HG02981 (cell line): ENCODE data around the gene RANBP3.
"Not testable (repeated sequence)": the region's sequence is repeated elsewhere in the genome, so short reads cannot be mapped to it uniquely, and the experiment has no call there.

Source experiments
- ATAC-seq: cut with Tn5 transposase; IDR thresholded peaks from one replicate; pipeline ENCODE4 v1.9.1; 2021; ENCODE audit warnings: mild to moderate bottlenecking, moderate library complexity; ENCODE audit not compliant: unreplicated experiment

The RANBP3 gene

DNA sequence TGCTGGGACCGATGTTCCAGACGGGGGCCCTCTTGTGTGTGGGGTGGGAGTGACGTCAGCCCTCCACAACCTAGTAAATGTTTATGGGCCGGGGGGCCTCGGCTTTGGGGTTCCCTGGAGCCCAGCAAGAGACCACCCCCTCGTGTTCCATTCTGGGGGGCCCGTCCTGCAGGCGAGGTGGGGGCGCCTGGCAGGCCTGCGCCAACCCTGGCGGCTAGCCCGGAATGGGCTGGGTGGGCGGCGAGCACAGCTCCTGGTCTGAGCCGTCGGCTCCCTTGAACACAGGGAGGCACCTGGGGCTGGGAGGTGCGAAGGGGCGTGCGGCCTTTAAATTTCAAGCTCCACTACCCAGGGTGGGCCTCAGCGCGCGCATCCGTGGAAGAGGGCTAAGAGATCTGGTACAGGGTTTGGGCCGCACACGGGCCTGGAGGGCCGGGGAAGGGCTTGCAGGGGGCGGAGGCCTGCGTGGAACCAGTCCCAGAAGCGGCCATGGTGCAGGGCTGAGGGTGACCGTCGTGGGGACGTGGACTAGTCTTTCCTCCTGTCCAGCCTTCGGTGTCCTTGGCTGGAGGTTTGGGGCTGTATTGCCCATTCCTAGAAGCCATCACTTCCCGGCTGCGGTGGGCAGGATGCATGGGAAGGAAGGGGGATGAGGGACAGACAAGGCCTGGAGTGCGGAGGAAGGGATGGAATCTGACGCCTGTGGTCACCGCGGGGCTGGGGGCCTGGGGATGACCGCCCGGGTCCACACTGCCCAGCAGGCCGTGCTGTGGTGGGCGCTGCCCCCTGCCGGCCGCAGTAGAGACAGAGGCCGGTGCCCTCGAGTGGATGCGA lies 85.8 kb downstream of the RANBP3 start:
- no peak for ATAC-seq

DNA sequence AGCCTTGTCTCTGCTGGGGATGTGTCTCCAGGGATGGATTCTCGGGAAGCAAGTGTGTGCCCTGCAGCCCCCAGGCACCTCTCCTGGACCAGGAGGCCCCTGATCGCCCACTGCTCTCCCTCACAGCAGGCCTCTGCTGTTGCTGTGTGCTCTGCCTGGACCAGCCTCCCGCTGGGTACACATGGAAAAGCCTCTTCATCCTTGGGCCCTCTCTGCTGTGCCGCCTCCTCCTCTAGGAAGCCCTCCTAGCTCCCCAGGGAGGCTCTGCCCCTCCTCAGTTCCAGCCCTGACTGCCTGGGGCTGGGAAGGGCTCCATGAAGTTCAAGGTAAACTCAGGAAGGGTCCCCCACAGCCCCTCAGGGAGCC lies 86.4 kb downstream of the RANBP3 start:
- ATAC-seq, result no peak

DNA sequence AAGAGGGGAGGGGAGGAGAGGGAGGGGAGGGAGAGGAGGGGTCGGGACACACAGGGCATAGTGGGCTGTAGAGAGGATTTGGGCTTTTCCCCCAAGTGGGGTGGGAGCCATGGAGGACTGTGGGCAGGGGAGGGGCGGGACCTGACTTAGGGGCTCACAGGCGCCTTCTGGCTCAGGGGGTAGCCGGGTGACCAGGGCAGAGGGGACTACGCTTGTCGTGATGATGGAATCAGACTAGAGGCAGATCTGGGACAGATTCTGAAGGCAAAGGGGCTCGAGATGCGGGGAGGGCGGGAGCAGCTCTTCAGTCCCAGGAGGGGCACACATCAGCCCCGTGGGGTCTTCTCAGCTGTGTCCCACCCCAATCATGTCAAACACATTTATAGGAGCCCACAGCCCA lies 87.8 kb downstream of the RANBP3 start:
- no peak for ATAC-seq

DNA sequence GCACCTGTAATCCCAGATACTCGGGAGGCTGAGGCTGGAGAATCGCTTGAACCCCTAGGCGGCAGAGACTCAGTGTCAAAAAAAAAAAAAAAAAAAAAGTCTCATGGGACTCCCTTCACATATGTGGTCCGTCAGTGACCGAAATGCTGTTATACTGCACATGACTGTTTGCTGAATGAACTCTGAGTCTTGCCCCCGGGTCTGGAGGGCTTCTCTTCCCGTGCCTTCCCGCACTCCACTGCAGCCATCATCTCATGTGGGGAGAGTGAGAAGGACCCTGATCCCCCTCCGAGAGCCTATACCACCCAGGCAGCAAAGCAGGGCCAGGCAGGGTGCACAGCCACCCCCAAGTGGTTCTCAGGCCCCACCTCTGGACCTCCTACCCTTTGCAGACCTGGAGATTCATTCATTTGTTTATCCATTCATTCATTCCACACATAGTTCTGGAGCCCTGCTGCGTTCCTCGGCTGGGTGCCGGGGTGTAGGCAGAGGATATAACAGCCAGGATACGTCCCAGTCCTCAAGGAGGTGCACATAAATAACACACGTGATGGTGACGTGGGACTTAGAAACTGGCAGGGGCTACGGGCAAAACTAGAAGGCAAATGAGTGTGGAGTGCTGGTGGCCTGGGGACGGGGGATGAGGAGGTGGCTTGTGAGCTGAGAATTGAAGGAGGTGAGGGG lies 88.5 kb downstream of the RANBP3 start:
- no peak for ATAC-seq

DNA sequence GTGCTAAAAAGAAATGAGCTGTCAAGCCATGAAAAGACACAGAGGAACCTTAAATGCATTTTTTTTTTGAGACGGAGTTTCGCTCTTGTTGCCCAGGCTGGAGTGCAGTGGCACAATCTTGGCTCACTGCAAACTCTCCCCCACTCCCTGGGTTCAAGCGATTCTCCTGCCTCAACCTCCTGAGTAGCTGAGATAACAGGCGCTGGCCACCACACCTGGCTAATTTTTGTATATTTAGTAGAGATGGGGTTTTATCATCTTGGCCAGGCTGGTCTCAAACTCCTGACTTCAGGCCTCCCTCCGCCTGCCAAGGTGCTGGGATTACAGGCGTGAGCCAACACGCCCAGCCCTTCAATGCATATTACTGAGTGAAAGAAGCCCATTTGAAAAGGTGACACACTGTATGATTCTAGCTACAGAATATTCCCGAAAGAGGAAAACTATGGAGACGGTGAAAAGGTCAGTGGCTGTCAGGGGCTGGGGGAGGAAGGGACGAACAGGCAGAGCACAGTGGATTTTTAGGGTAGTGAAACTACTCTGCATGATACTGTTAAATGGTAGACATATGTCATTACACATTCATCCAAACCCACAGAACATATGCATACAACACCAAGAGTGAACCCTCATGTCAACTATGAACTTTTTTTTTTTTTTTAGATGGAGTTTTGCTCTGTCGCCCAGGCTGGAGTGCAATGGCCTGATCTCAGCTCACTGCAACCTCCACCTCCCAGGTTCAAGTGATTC lies 93.7 kb downstream of the RANBP3 start:
- not testable (repeated sequence) for ATAC-seq

- not testable (repeated sequence) for ATAC-seq
Measured at GRCh38 chr19:5883157-5883873, 94.6 kb downstream of the RANBP3 start.

DNA sequence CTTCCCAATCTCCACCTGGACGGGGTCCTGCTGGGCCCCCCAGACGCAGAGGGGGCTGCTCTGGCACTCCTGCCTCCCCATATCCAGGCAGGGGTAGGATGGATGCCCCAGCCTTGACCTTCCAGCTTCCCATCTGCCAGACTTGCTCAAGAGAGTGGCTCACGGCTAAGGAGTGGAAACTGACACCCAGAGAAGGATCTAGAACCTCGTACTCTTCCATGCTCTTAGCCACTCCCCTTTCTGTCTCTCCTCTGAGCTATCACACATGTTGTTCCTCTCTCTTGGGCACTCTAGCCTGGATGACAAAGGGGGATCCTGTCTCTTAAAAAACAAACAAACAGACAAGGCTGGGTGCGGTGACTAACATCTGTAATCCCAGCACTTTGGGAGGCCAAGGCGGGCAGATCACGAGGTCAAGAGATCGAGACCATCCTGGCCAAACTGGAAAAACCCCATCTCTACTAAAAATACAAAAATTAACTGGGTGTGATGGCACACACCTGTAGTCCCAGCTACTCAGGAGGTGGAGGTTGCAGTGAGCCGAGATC lies 95.4 kb downstream of the RANBP3 start:
- no peak for ATAC-seq

- no peak for ATAC-seq
Measured at GRCh38 chr19:5881543-5882299, 96.2 kb downstream of the RANBP3 start.

DNA sequence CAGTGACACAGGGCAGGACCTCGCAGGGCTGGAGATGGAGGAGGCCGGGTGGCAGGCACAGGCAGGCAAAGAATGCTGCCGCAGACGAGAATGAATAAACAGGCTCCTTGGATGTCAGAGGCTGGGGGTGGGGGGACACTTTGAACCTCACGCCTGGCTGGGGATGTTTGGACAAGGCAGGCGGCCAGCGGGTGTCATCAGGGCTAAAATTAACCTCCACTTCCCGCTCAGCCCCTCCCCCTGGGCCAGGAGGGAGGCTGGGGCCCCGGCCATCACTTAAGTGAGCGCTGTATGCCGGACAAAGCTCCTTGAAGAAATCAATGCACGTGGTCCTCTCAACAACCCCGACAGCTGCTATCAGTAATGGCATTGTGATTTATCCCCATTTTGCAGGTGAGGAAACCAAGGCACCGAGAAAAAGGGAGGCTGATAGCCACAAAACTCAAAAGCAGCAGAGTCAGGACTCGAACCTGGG lies 97.3 kb downstream of the RANBP3 start:
- no peak for ATAC-seq

GRCh38 chr19:5880196-5880595 lies 97.7 kb downstream of the RANBP3 start:
- no peak for ATAC-seq

- no peak for ATAC-seq
Measured at GRCh38 chr19:5877882-5878281, 100.1 kb downstream of the RANBP3 start.

DNA sequence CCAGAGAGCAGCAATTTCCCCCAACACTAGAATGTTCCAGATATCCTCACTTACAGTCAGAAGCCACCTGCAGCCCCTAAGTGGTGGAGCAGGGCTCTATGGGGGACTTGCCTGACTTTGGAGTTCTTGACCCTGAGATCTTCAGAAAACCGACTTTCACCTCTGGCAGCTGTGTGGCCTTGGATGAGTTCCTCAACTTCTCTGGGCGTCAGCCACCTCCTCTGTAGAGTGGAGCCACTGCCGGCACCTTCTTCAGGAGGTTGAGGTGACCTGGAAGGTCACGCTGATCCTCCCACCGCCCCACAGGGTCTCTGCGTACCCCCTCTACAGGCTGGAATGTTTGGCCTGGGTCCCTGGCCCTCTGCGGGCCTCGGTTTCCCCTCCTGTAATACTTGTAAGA lies 100.5 kb downstream of the RANBP3 start:
- ATAC-seq, result no peak

DNA sequence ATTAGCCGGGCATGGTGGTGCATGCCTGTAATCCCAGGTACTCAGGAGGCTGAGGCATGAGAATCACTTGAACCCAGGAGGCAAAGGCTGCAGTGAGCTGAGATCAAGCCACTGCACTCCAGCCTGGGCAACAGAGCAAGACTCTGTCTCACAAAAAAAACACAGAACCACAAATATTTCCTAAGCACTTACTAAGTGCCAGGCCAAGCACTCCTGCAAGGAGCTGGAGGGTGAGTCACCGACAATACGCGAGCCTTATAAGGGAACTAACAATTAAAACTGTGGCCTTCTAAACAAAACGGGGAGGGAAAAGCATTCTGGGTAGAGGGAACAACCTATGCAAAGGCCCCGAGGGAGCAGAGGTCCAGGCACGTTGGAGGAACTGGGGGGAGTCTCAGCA lies 103.4 kb downstream of the RANBP3 start:
- not testable (repeated sequence) for ATAC-seq

GRCh38 chr19:5873617-5874199 lies 104.2 kb downstream of the RANBP3 start:
- ATAC-seq, result no peak

DNA sequence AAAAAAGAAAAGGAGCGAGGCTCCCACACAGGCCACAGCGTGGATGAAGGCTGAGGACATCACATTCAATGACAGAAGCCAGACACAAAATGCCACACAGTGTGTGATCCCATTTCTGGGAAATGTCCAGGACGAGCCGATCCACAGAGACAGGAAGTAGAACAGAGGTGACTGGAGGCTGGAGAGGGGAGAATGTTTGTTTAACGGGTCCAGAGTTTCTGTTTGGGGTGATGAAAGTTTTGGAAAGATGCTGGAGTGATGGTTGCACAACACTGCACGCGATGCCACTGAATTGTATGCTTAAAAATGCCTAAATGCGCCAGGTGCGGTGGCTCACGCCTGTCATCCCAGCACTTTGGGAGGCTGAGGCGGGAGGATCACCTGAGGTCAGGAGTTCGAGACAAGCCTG lies 107.0 kb downstream of the RANBP3 start:
- no peak for ATAC-seq

GRCh38 chr19:5867201-5868136 lies 110.5 kb downstream of the RANBP3 start:
- ATAC-seq, result no peak
